Measurements from ENCODE around the gene LY6G5B. TPM values are rescaled to one million over a fixed set of nuclear protein-coding genes. Genes with fewer than 3 reads are reported as not detected.

The LY6G5B gene
- total and polyA plus RNA-seq, 7 donors: 1.7 to 8.4 (median 2.9) TPM

DNA sequence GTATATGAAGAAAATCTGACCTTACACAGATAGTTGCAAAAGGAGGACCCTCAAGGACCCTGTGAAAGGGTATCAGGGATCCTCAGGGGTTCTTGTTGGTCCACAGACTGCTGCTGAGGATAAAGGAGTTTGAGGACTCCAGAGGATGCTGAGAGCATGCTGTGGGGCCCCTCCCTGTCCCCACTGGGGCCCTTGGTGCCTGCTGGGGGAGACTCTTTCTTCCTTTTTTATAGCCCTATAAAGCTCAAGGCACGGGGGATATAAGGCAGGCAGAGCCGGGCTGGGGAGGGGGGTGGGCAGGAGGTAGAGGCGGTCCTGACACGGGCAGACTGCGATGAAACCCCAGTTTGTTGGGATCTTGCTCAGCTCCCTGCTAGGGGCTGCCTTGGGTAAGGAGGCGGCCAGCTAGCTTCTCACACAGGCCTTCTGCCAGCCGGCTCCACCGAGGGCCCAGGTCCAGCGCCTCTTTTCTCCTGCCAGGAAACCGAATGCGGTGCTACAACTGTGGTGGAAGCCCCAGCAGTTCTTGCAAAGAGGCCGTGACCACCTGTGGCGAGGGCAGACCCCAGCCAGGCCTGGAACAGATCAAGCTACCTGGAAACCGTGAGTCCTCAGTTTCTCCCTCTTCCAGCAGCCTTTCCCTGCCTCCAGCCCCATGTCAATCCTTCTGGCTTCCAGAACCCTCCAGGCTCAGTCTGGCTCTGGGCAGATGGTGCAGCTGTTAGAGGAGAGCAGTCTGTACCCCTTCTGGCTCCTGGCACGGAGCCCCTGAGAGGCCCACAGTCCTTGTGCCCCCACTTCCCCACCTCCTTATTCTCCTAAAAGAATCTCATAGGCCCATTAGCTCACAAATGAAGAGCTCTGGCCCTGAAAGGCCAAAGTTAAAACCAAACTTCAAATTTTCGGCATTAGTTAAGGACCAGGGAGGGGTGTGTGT is 45.5 kb downstream of the LY6G5B start, which contains the start of gene LY6G6D:
Gene LY6G6D (plus strand): TSS at position 327 of the 937 bp plus-strand sequence. CDS start 8 bp downstream, at position 335.
- no peak within 1 kb of the TSS for H3K27ac ChIP-seq
- no peaks in the 10 kb centered on the region for H3K36me3 ChIP-seq (ENCODE audit: insufficient read depth in 1 of 2, low read depth in 1 of 2)
- no peaks in the 10 kb centered on the region for H3K4me1 ChIP-seq
- no peaks in the 10 kb centered on the region for H3K9me3 ChIP-seq
- DNase-seq: no peak
- WGBS, 3 donors: 38 to 60% (median 43%) methylated on average over 14 to 16 of the region's 16 CpGs
- H3K4me3 ChIP-seq: no peak within 1 kb of the TSS
- no peaks in the 10 kb centered on the region for H3K27me3 ChIP-seq (ENCODE audit: insufficient read depth in 3 of 3, low read length in 2 of 3)
- intact Hi-C loops (cut with DNase I): no loop called here
- TF ChIP-seq, protein P1, sequence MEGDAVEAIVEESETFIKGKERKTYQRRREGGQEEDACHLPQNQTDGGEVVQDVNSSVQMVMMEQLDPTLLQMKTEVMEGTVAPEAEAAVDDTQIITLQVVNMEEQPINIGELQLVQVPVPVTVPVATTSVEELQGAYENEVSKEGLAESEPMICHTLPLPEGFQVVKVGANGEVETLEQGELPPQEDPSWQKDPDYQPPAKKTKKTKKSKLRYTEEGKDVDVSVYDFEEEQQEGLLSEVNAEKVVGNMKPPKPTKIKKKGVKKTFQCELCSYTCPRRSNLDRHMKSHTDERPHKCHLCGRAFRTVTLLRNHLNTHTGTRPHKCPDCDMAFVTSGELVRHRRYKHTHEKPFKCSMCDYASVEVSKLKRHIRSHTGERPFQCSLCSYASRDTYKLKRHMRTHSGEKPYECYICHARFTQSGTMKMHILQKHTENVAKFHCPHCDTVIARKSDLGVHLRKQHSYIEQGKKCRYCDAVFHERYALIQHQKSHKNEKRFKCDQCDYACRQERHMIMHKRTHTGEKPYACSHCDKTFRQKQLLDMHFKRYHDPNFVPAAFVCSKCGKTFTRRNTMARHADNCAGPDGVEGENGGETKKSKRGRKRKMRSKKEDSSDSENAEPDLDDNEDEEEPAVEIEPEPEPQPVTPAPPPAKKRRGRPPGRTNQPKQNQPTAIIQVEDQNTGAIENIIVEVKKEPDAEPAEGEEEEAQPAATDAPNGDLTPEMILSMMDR (IDR thresholded peaks at IDR 0.05): no peak
- ATAC-seq: no peak

DNA sequence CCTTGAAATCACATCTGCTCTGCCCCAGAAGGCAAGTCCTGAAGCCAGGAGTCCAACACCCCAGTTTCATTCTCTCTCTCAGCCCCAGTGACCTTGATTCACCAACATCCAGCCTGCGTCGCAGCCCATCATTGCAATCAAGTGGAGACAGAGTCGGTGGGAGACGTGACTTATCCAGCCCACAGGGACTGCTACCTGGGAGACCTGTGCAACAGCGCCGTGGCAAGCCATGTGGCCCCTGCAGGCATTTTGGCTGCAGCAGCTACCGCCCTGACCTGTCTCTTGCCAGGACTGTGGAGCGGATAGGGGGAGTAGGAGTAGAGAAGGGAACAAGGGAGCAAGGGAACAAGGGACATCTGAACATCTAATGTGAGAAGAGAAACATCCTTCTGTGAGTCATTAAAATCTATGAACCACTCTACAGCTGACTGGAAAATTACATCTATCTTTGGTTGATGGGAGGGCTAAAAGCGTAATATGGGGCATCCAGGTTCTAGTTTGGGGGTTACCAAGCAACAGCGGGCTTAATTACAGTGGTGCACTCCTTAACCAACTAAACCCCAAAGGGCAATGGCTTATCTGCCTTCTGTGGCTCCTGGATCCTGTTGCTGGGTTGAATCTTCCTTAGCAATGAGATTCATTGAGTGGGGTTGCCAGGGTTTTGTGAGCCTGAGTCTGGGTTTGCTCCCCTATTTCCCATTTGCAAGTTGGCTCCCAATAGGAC is 47.9 kb downstream of the LY6G5B start:
- WGBS, 3 donors: 73 to 83% (median 74%) methylated on average over 10 of the region's 10 CpGs
- no peak overlapping the region for H3K27ac ChIP-seq
- no peak overlapping the region for H3K4me3 ChIP-seq
- no peaks in the 10 kb centered on the region for H3K4me1 ChIP-seq
- no peaks in the 10 kb centered on the region for H3K27me3 ChIP-seq (ENCODE audit: insufficient read depth in 3 of 3, low read length in 2 of 3)
- DNase-seq: no peak
- H3K36me3 ChIP-seq (ENCODE audit: insufficient read depth in 1 of 2, low read depth in 1 of 2): no peaks in the 10 kb centered on the region
- intact Hi-C loops (cut with DNase I): no loop called here
- H3K9me3 ChIP-seq: no peaks in the 10 kb centered on the region
- no peak for ATAC-seq
- TF ChIP-seq, protein P1 (IDR thresholded peaks at IDR 0.05): no peak

DNA sequence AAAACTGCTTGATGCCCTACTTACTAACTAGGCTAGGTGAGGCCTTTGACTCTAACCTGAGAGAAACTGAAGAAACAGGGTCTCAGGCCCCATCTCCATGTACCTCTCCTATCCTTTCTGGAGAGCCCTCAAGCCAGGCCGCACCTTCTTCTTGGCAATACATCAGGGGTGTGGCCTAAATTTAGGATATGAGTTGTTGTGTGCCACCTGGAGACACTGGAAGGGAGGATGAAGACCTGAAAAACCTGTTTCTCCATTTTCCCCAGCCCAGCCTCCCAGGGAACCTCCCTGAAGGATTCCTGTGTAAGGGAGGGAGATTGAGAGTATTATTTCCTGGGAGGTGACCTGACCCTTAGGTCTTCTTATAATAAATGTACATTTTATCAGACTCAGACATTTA is 48.5 kb downstream of the LY6G5B start:
- no peaks in the 10 kb centered on the region for H3K36me3 ChIP-seq (ENCODE audit: insufficient read depth in 1 of 2, low read depth in 1 of 2)
- intact Hi-C loops (cut with DNase I): no loop called here
- DNase-seq (no peak), ATAC-seq (no peak)
- TF ChIP-seq, protein P1 (IDR thresholded peaks at IDR 0.05): no peak
- no peaks in the 10 kb centered on the region for H3K9me3 ChIP-seq
- WGBS, 3 donors: 75 to 92% (median 85%) methylated on average over 1 of the region's 1 CpG
- no peaks in the 10 kb centered on the region for H3K27me3 ChIP-seq (ENCODE audit: insufficient read depth in 3 of 3, low read length in 2 of 3)
- no peak overlapping the region for H3K4me3 ChIP-seq
- H3K27ac ChIP-seq: no peak overlapping the region
- H3K4me1 ChIP-seq: no peaks in the 10 kb centered on the region

DNA sequence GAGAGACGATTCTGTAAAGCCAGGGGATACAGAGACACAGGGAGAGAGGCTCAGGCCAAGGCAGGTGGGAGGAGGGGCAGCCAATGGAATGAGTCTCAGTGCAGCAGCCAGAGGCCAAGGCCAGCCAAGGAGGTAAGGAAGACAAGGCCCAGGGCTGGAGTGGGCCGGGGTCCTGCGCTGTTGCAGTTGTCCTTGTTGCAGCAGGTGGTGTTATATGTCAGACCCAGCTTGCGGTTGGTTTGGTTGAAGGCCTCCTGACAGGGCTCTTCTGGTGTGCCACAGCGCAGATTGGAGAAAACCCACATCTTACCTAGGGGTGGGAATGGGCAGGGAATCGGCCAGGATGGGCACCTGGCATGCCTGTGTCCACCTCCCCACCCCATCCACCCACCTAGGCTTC is 49.2 kb downstream of the LY6G5B start:
- ATAC-seq (no peak), DNase-seq (no peak)
- H3K9me3 ChIP-seq: no peaks in the 10 kb centered on the region
- TF ChIP-seq, protein P1 (IDR thresholded peaks at IDR 0.05): no peak
- H3K4me1 ChIP-seq: no peaks in the 10 kb centered on the region
- H3K27ac ChIP-seq: no peak overlapping the region
- H3K4me3 ChIP-seq: no peak overlapping the region
- no peaks in the 10 kb centered on the region for H3K27me3 ChIP-seq (ENCODE audit: insufficient read depth in 3 of 3, low read length in 2 of 3)
- WGBS, 3 donors: 85 to 92% (median 86%) methylated on average over 6 of the region's 6 CpGs
- intact Hi-C loops (cut with DNase I): no loop called here
- H3K36me3 ChIP-seq (ENCODE audit: insufficient read depth in 1 of 2, low read depth in 1 of 2): no peaks in the 10 kb centered on the region
